HepG2 (cell line): ENCODE measurements around the gene NCOA3. TPM values are rescaled to one million over a fixed set of nuclear protein-coding genes. Genes with fewer than 3 reads are reported as not detected.
A peak's percentile ranks its signal among the peaks of the same experiment; 100 is the strongest.

Experiments used
- AHR ChIP-seq: IDR thresholded peaks from 2 replicates; pipeline ENCODE4 v1.6.1; 2018; ENCODE audit warnings: missing genetic modification reagents, missing compliant biosample characterization
- CBX5 ChIP-seq: sonication (generic); formaldehyde crosslinking; IDR thresholded peaks from 2 replicates; pipeline ENCODE4 v1.4.0; 2020; ENCODE audit warnings: missing genetic modification reagents, borderline replicate concordance
- CHD2 ChIP-seq: IDR thresholded peaks from 2 replicates; pipeline ENCODE4 v1.6.1; 2011; ENCODE audit warnings: low read depth, low read length, improper control_type of control experiment
- FOXA3 ChIP-seq: IDR thresholded peaks from 2 replicates; pipeline ENCODE4 v1.6.1; 2016; ENCODE audit warnings: missing genetic modification reagents, missing compliant biosample characterization
- GABPB1 ChIP-seq: IDR thresholded peaks from 2 replicates; pipeline ENCODE4 v1.6.1; 2016; ENCODE audit warnings: mild to moderate bottlenecking, missing genetic modification reagents, moderate library complexity, missing compliant biosample characterization
- KDM3A ChIP-seq: IDR thresholded peaks from 2 replicates; pipeline ENCODE4 v1.6.1; 2018; ENCODE audit warnings: low read depth, missing compliant biosample characterization
- KMT2A ChIP-seq: sonication (generic); formaldehyde crosslinking; IDR thresholded peaks from 2 replicates; pipeline ENCODE4 v1.4.0; 2020; ENCODE audit warnings: missing genetic modification reagents
- MAZ ChIP-seq, 2 experiments: sonication (generic) in 1 of 2; formaldehyde crosslinking in 1 of 2; IDR thresholded peaks; 2 replicates each; pipeline versions ENCODE4 v1.5.0 to v1.6.1; 2012 to 2020; ENCODE audit warnings: low read depth in 2 of 2, mild to moderate bottlenecking in 2 of 2, borderline replicate concordance in 1 of 2, improper control_type of control experiment in 1 of 2, low read length in 1 of 2, missing genetic modification reagents in 1 of 2, moderate library complexity in 1 of 2
- NKX3-1 ChIP-seq: sonication (generic); formaldehyde crosslinking; IDR thresholded peaks from 2 replicates; pipeline ENCODE4 v1.5.0; 2020; ENCODE audit warnings: missing genetic modification reagents
- PCBP2 ChIP-seq: fragments of 200-400 bp; formaldehyde crosslinking; optimal IDR thresholded peaks from 2 replicates; pipeline ENCODE3; 2018; ENCODE audit warnings: low read length, low read depth; ENCODE audit not compliant: poor library complexity, severe bottlenecking
- RARG ChIP-seq: sonication (generic); formaldehyde crosslinking; IDR thresholded peaks from 2 replicates; pipeline ENCODE4 v1.4.0; 2020; ENCODE audit warnings: low read depth, mild to moderate bottlenecking, missing genetic modification reagents
- RFXANK ChIP-seq: IDR thresholded peaks from 2 replicates; pipeline ENCODE4 v1.6.1; 2016
- U2AF1 ChIP-seq: fragments of 200-400 bp; formaldehyde crosslinking; optimal IDR thresholded peaks from 2 replicates; pipeline ENCODE3; 2017; ENCODE audit warnings: mild to moderate bottlenecking, low read depth, low read length
- ZBTB46 ChIP-seq: sonication (generic); formaldehyde crosslinking; IDR thresholded peaks from 2 replicates; pipeline ENCODE4 v1.4.0; 2020; ENCODE audit warnings: mild to moderate bottlenecking, missing genetic modification reagents, borderline replicate concordance
- ZEB1 ChIP-seq: IDR thresholded peaks from 2 replicates; pipeline ENCODE4 v1.6.1; 2012; ENCODE audit warnings: mild to moderate bottlenecking, low read depth, inconsistent platforms; ENCODE audit not compliant: insufficient replicate concordance
- ZFYVE20 ChIP-seq: sonication (generic); formaldehyde crosslinking; IDR thresholded peaks from 2 replicates; pipeline ENCODE4 v1.8.0; 2023; ENCODE audit warnings: low read depth, mild to moderate bottlenecking, moderate library complexity, missing genetic modification reagents, borderline replicate concordance
- ZMAT5 ChIP-seq: sonication (generic); formaldehyde crosslinking; IDR thresholded peaks from 2 replicates; pipeline ENCODE4 v1.5.0; 2020; ENCODE audit warnings: mild to moderate bottlenecking, low read depth, missing genetic modification reagents, borderline replicate concordance
- ZNF331 ChIP-seq: sonication (generic); formaldehyde crosslinking; IDR thresholded peaks from 2 replicates; pipeline ENCODE4 v1.4.0; 2020; ENCODE audit warnings: missing genetic modification reagents
- ZNF597 ChIP-seq: sonication (generic); formaldehyde crosslinking; IDR thresholded peaks from 2 replicates; pipeline ENCODE4 v1.5.0; 2020; ENCODE audit warnings: missing genetic modification reagents
- ZNF780A ChIP-seq: sonication (generic); formaldehyde crosslinking; IDR thresholded peaks from 2 replicates; pipeline ENCODE4 v1.8.0; 2022; ENCODE audit warnings: mild to moderate bottlenecking, missing genetic modification reagents, moderate library complexity
- ZNF83 ChIP-seq: sonication (generic); formaldehyde crosslinking; IDR thresholded peaks from 2 replicates; pipeline ENCODE4 v1.4.0; 2020; ENCODE audit warnings: missing genetic modification reagents, mild to moderate bottlenecking, borderline replicate concordance
- polyA plus RNA-seq, 8 experiments: library from polyadenylated mRNA; depleted of rRNA in 3 of 8; stranded (reverse) in 7 of 8; unstranded in 1 of 8; fragments of >200 nt; fragmentation: Illumina TruSeq in 4 of 8; extraction: Trizol in 4 of 8; gene quantifications; 2 replicates each; pipeline versions ENCODE4 v1.2.1 to v1.2.3, GENCODE V29; 2011 to 2016; ENCODE audit warnings: low read depth in 4 of 8, missing spikeins in 1 of 8, mixed read lengths in 1 of 8; ENCODE audit not compliant: insufficient read depth in 1 of 8
- total RNA-seq, 5 experiments: library from RNA; depleted of rRNA; stranded (reverse); fragments of >200 nt; fragmentation: Illumina TruSeq; extraction: Trizol; gene quantifications; 2 replicates each; pipeline ENCODE4 v1.2.3, GENCODE V29; 2016; ENCODE audit warnings: low read depth in 1 of 5
- TF ChIP-seq, protein P1 (sequence below): IDR thresholded peaks from 2 replicates; pipeline ENCODE4 v1.6.1; 2016; ENCODE audit warnings: missing biosample characterization, missing genetic modification reagents, low read depth
- TF ChIP-seq, protein P2 (sequence below): sonication (generic); formaldehyde crosslinking; conservative IDR thresholded peaks from 2 replicates; pipeline ENCODE4 v1.8.0; 2022; ENCODE audit warnings: low read depth, missing genetic modification reagents

Gene NCOA3
- total and polyA plus RNA-seq, 2 of the 13 experiments (the other 11 are each of a cell fraction or from before 2014, with no cell fraction given): 35.0 to 56.8 TPM

GRCh38 chr20:47677635-47678453 is 176.2 kb downstream of the NCOA3 start (continued):
- TF ChIP-seq ZMAT5 (CRISPR knock-in tag) (no peak), ZFYVE20 (CRISPR knock-in tag) (no peak), NKX3-1 (CRISPR knock-in tag) (no peak), KDM3A (CRISPR knock-in tag) (peak; percentile 69; the same call in 1 of the 2 replicates), ZNF780A (CRISPR knock-in tag) (no peak), ZNF331 (CRISPR knock-in tag) (peak; percentile 71), ZEB1 (no peak), ZBTB46 (CRISPR knock-in tag) (no peak), PCBP2 (no peak), KMT2A (CRISPR knock-in tag) (no peak), U2AF1 (no peak), CHD2 (no peak), RFXANK (CRISPR knock-in tag) (no peak), CBX5 (CRISPR knock-in tag) (peak; percentile 88), AHR (CRISPR knock-in tag) (peak; percentile 73; the same call in 1 of the 2 replicates), RARG (no peak), FOXA3 (CRISPR knock-in tag) (0 out of 2 replicates have a peak, but pooled peaks have one; percentile 15), MAZ (IDR thresholded peaks at IDR 0.05; ENCODE audit: borderline replicate concordance, low read depth, low read length) (peak; percentile 34; the same call in 1 of the 2 replicates), MAZ (CRISPR knock-in tag; IDR thresholded peaks at IDR 0.05; ENCODE audit: low read depth) (peak; percentile 61; the same call in 1 of the 2 replicates), ZNF83 (CRISPR knock-in tag) (no peak), GABPB1 (CRISPR knock-in tag) (peak; percentile 64), ZNF597 (CRISPR knock-in tag) (no peak)
- TF ChIP-seq, protein P1, sequence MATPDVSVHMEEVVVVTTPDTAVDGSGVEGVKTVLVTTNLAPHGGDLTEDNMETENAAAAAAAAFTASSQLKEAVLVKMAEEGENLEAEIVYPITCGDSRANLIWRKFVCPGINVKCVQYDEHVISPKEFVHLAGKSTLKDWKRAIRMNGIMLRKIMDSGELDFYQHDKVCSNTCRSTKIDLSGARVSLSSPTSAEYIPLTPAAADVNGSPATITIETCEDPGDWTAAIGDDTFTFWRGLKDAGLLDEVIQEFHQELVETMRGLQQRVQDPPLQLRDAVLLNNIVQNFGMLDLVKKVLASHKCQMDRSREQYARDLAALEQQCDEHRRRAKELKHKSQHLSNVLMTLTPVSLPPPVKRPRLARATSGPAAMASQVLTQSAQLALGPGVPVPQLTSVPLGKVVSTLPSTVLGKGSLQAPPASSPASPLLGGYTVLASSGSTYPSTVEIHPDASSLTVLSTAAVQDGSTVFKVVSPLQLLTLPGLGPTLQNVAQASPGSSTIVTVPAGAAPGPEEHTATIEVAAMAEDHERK (CRISPR knock-in tag): no peak
- TF ChIP-seq, protein P2, sequence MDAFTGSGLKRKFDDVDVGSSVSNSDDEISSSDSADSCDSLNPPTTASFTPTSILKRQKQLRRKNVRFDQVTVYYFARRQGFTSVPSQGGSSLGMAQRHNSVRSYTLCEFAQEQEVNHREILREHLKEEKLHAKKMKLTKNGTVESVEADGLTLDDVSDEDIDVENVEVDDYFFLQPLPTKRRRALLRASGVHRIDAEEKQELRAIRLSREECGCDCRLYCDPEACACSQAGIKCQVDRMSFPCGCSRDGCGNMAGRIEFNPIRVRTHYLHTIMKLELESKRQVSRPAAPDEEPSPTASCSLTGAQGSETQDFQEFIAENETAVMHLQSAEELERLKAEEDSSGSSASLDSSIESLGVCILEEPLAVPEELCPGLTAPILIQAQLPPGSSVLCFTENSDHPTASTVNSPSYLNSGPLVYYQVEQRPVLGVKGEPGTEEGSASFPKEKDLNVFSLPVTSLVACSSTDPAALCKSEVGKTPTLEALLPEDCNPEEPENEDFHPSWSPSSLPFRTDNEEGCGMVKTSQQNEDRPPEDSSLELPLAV: no peak
